Adrenal gland (tissue), 12 donors: ENCODE data around the gene FHIT. TPM values are rescaled to one million over a fixed set of nuclear protein-coding genes. Genes with fewer than 3 reads are reported as not detected.

Experiments used
- DNase-seq, 7 donors: peaks; one replicate each; pipeline ENCODE4 v3.0.0-alpha.2; 2019 to 2020
- H3K27ac ChIP-seq, 5 donors: fragments of 200-600 bp; sonication (generic) in 4 of 5; 1 replicate in 3 of 5; 2 replicates in 2 of 5; pipeline versions ENCODE4 v1.5.1 to v1.8.0; 2016 to 2020; ENCODE audit warnings: mild to moderate bottlenecking in 1 of 5
- H3K27me3 ChIP-seq: fragments of 200-600 bp; 2 replicates; pipeline ENCODE4 v1.8.0; 2021
- H3K36me3 ChIP-seq, 2 donors: fragments of 200-600 bp; replicated peaks in 1 of 2; 1 replicate in 1 of 2; 2 replicates in 1 of 2; pipeline versions ENCODE4 v1.5.1 to v1.8.0; 2018 to 2022
- H3K4me1 ChIP-seq, 2 donors: fragments of 200-600 bp; replicated peaks in 1 of 2; 1 replicate in 1 of 2; 2 replicates in 1 of 2; pipeline versions ENCODE4 v1.5.1 to v1.8.0; 2018 to 2021
- H3K4me3 ChIP-seq, 4 donors: fragments of 200-600 bp; sonication (generic) in 3 of 4; one replicate each; pipeline ENCODE4 v1.5.1; 2016 to 2018
- H3K9me3 ChIP-seq, 3 donors: fragments of 200-600 bp; sonication (generic) in 1 of 3; replicated peaks in 1 of 3; 1 replicate in 2 of 3; 2 replicates in 1 of 3; pipeline versions ENCODE4 v1.5.1 to v1.8.0; 2016 to 2021
- POLR2A ChIP-seq, 2 donors: fragments of 450-650 bp; IDR thresholded peaks; one replicate each; pipeline ENCODE4 v1.6.1; 2017; ENCODE audit warnings: antibody characterized with exemption in 2 of 2, mild to moderate bottlenecking in 2 of 2, moderate library complexity in 1 of 2
- WGBS, 4 donors: extraction: QIAGEN DNeasy Blood & Tissue Kit in 2 of 4; methylation state at CpG; one replicate each; pipeline versions ENCODE4 v1.1.5 to v1.1.7; 2013 to 2017; 5-methylcytosine and 5-hydroxymethylcytosine counted together
- intact Hi-C, 2 donors: fragments of 100-400 bp; cut with DNase I; formaldehyde crosslinking; loops; one replicate each; pipeline versions ENCODE4 v1.14.1 to v1.15.0; 2022 to 2023
- polyA plus RNA-seq, 3 donors: library from polyadenylated mRNA; stranded (reverse); fragments of 200-250 nt in 2 of 3; fragments of 350-450 nt in 1 of 3; fragmentation: Illumina TruSeq in 1 of 3; extraction: RNeasy Lipid Tissue Mini Kit (QIAGEN cat#74804) in 1 of 3; gene quantifications; one replicate each; pipeline ENCODE4 v1.2.3, GENCODE V29; 2013 to 2014
- total RNA-seq, 9 donors: library from RNA; depleted of rRNA in 4 of 9; stranded (reverse); fragments of >200 nt in 4 of 9; fragments of 120-200 nt in 1 of 9; fragmentation: NEBNext Ultra II Directional in 1 of 9; extraction: Animal tissue kit (Norgen Biotek cat#: 25700) in 1 of 9; gene quantifications; one replicate each; pipeline versions ENCODE4 v1.1.0 to v1.2.4, GENCODE V29; 2013 to 2023
- TF ChIP-seq, protein P1 (sequence below), 6 experiments: fragments of 450-650 bp in 4 of 6; fragments of 200-600 bp in 2 of 6; sonication (generic) in 1 of 6; IDR thresholded peaks; 1 replicate in 5 of 6; 2 replicates in 1 of 6; pipeline versions ENCODE4 v1.5.1 to v1.8.0; 2016 to 2021; ENCODE audit warnings: antibody characterized with exemption in 6 of 6, mild to moderate bottlenecking in 2 of 6, moderate library complexity in 1 of 6
- donor health status: healthy with polysubstance abuse.
- donor health status: Bipolar disorder and iron deficiency.
- donor health status: DM: yes; HTN: yes; CAD: no.
- donor health status: DM: no; HTN: no; CAD: no.
- donor health status: DM: no; HTN: no; CAD: no.
- donor health status: DM: yes; HTN: yes; CAD: no.

FHIT gene
- total and polyA plus RNA-seq, 12 donors, result 14.1 to 43.9 (median 28.8) TPM

DNA sequence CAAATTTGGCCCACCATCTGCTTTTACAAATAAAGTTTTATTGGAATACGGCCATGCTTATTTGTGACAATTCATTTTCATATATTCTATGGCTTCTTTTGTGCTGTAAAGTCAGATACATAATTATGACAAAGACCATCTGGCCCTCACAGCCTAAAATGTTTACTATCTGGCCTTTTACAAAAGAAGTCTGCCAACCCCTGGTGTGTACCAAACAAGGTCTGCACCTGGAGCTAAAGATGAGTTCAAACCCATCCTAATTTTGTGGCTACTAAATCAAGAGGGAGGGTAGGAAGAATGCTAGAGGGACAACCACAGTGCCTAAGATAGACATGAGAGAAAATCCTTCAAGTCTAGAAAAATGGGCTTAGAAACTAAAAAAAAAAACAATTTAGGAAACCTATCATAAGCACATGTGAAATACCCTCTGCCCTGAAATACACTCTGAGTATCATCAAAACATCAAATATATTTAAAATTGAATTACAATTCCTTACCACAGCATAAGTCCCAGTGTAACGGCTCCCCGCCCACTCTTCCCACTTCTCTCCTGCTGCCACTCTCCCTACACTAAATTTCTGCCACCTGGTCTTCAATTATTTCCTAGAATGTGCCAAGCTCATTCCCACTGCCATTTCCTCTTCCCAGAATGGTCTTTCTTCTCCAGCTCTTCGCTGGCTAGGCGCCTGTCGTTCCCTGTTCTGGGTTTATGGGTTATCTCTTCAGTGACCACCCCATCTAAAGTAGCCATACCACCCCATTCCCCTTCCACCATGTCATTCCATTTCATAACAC, 1250.7 kb downstream of the FHIT start:
- intact Hi-C loops, result no loop called here
- Histone ChIP-seq H3K36me3 (no peaks in the 10 kb centered on the region), H3K4me3 (no peak overlapping the region), H3K4me1 (peaks cover 0 to 4% of the 10 kb centered on the region in 2 donors), H3K27me3 (no peaks in the 10 kb centered on the region), H3K9me3 (no peaks in the 10 kb centered on the region), H3K27ac (no peak overlapping the region)
- TF ChIP-seq, protein P1, sequence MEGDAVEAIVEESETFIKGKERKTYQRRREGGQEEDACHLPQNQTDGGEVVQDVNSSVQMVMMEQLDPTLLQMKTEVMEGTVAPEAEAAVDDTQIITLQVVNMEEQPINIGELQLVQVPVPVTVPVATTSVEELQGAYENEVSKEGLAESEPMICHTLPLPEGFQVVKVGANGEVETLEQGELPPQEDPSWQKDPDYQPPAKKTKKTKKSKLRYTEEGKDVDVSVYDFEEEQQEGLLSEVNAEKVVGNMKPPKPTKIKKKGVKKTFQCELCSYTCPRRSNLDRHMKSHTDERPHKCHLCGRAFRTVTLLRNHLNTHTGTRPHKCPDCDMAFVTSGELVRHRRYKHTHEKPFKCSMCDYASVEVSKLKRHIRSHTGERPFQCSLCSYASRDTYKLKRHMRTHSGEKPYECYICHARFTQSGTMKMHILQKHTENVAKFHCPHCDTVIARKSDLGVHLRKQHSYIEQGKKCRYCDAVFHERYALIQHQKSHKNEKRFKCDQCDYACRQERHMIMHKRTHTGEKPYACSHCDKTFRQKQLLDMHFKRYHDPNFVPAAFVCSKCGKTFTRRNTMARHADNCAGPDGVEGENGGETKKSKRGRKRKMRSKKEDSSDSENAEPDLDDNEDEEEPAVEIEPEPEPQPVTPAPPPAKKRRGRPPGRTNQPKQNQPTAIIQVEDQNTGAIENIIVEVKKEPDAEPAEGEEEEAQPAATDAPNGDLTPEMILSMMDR (IDR thresholded peaks at IDR 0.05), result no peak
- no peak for TF ChIP-seq POLR2A (IDR thresholded peaks at IDR 0.05)
- no peak for DNase-seq
- WGBS, 4 donors, result 94 to 98% (median 96%) methylated on average over 6 of the region's 6 CpGs

DNA sequence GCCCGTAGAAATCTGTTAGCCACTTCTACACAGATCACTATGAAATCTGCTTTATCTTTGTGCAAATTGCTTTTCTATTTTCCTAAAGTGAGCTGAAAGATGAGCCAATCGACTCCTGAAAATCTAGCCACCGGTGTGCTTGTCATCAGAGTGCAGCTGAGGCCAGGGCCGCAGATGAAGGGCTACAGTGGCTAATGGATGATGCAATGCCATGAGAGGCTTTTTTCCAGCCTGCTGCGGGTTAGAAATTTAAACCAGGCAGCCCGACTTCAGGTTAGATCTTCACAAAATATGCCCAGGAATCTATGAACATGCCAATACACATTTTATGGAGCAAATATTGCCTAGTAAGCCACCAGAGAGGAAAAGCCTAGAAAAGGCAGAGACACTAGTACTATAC, 1253.2 kb downstream of the FHIT start:
- 35 to 64% (median 45%) methylated on average over 6 of the region's 6 CpGs for WGBS, 4 donors
- DNase-seq, result peak; percentile 46 to 84 (median 74)
- Histone ChIP-seq H3K4me3 (no peak overlapping the region), H3K4me1 (peaks cover 0 to 4% of the 10 kb centered on the region in 2 donors), H3K9me3 (no peaks in the 10 kb centered on the region), H3K27ac (no peak overlapping the region), H3K36me3 (no peaks in the 10 kb centered on the region), H3K27me3 (no peaks in the 10 kb centered on the region)
- TF ChIP-seq POLR2A (IDR thresholded peaks at IDR 0.05), result no peak
- TF ChIP-seq, protein P1 (IDR thresholded peaks at IDR 0.05), result no peak
- intact Hi-C loops, result no loop called here

DNA sequence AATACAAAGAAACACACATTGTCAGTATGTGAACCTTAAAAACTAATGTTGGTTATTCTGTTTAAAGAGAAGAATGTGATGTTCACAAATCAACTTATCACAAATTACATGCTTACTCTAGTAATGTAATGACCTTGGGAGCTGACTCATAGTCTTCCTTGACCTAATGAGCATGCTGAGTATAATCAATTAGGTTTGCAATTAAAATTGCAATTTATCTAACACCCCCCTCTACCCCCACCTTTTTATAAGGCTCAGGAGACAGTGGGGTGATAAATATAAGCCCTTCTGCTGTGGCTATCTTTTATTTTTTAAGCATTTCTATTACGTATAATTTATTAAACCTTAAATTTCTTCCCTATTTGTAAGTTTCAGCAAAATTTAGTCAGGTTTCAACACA, 1253.7 kb downstream of the FHIT start:
- no peak overlapping the region for H3K4me3 ChIP-seq

DNA sequence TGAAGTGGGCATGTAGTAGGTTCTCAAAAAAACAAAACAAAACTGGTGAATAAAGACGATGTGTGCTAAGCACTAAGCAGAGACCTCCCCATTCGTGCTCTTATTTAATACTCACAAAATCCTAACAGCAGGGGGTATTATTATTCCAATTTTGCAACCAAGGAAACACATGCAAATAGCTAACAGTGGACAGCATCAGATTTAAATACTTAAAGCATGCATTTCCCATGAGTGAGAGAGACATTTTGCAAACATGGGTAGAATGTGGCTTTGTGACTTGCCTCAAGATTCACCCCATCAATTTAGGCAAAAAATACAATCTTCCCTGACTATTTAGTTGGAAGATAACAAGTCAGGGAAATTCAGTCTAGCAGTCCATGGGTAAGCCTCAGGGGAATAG, 1255.2 kb downstream of the FHIT start:
- no peak for DNase-seq
- Histone ChIP-seq H3K9me3 (no peaks in the 10 kb centered on the region), H3K36me3 (no peaks in the 10 kb centered on the region), H3K4me1 (peaks cover 0 to 4% of the 10 kb centered on the region in 2 donors), H3K4me3 (no peak overlapping the region), H3K27ac (no peak overlapping the region), H3K27me3 (no peaks in the 10 kb centered on the region)
- intact Hi-C loops, result no loop called here
- TF ChIP-seq POLR2A (IDR thresholded peaks at IDR 0.05), result no peak
- TF ChIP-seq, protein P1 (IDR thresholded peaks at IDR 0.05), result no peak
- 76 to 91% (median 86%) methylated on average over 2 of the region's 2 CpGs for WGBS, 4 donors

More for the DNA sequence above, 1253.7 kb downstream of the FHIT start:
- H3K27ac ChIP-seq, result no peak overlapping the region
- no peaks in the 10 kb centered on the region for H3K9me3 ChIP-seq
- peaks cover 0 to 4% of the 10 kb centered on the region in 2 donors for H3K4me1 ChIP-seq
- no peak for DNase-seq
- TF ChIP-seq, protein P1 (IDR thresholded peaks at IDR 0.05), result no peak
- TF ChIP-seq POLR2A (IDR thresholded peaks at IDR 0.05), result no peak
- WGBS, 4 donors, result 45 to 74% (median 59%) methylated on average over 1 of the region's 1 CpG
- no peaks in the 10 kb centered on the region for H3K27me3 ChIP-seq
- intact Hi-C loops, result no loop called here
- H3K36me3 ChIP-seq, result no peaks in the 10 kb centered on the region
